HCT116 (cell line): ENCODE results near the gene TARS3. TPM values are rescaled to one million over a fixed set of nuclear protein-coding genes. Genes with fewer than 3 reads are reported as not detected.
A peak's percentile ranks its signal among the peaks of the same experiment; 100 is the strongest.

Source experiments
- ATAC-seq: fragments of 200-7000 bp; cut with Tn5 transposase; 2 replicates; pipeline ENCODE4 v1.9.1; 2020; ENCODE audit warnings: mild to moderate bottlenecking, moderate library complexity
- BruUV-seq: library from RNA; stranded (reverse); fragments of 400-500 nt; replicated peaks from 2 replicates; lab custom pipeline; 2021; lab: Mats Ljungman, UMichigan
- CTCF ChIA-PET: fragments of 300-600 bp; sonication (Branson Sonifier 250); formaldehyde crosslinking; loops from one replicate; lab custom pipeline; 2021; ENCODE audit warnings: antibody characterized with exemption; lab: Charles Lee
- POLR2A ChIA-PET: fragments of 300-600, 350-600 bp; sonication (Branson Sonifier 250); formaldehyde crosslinking; loops from one replicate; lab custom pipeline; 2021; ENCODE audit warnings: antibody characterized with exemption; lab: Charles Lee
- RAD21 ChIA-PET, 2 experiments: fragments of 300-600 bp; sonication (Branson Sonifier 250); formaldehyde crosslinking; loops; one replicate each; lab custom pipeline; 2023; ENCODE audit warnings: low total read pairs in 2 of 2; ENCODE audit not compliant: uncharacterized antibody in 2 of 2, unreplicated experiment in 2 of 2, low non-redundant PET in 1 of 2; lab: Charles Lee
- DNase-seq: peaks from one replicate; pipeline ENCODE4 v3.0.0-alpha.2; 2010; ENCODE audit warnings: low read depth, low spot score
- H2AFZ ChIP-seq: fragments of 200-600 bp; shearing (Covaris generic), sonication (generic); 2 replicates; pipeline ENCODE4 v1.6.1; 2017; ENCODE audit warnings: low read depth, mixed run types, mixed read lengths, antibody characterized with exemption, low read length; ENCODE audit not compliant: poor library complexity, severe bottlenecking
- H3K27ac ChIP-seq: 2 replicates; pipeline ENCODE4 v1.5.1; 2012; ENCODE audit warnings: low read depth, low read length
- H3K27me3 ChIP-seq: fragments of 200-600 bp; sonication (generic); 2 replicates; pipeline ENCODE4 v1.6.1; 2016; ENCODE audit warnings: mixed run types, low read length, mixed read lengths; ENCODE audit not compliant: insufficient read depth
- H3K36me3 ChIP-seq, 2 experiments: fragments of 200-500 bp in 1 of 2; fragments of 200-600 bp in 1 of 2; sonication (Bioruptor generic) in 1 of 2; sonication (generic) in 1 of 2; 2 replicates each; pipeline versions ENCODE4 v1.5.1 to v1.6.1; 2014 to 2016; ENCODE audit warnings: low read length in 2 of 2, inconsistent platforms in 1 of 2, mixed read lengths in 1 of 2, mixed run types in 1 of 2; ENCODE audit not compliant: insufficient read depth in 2 of 2, control insufficient read depth in 1 of 2
- H3K4me1 ChIP-seq, 2 experiments: fragments of 200-600 bp in 1 of 2; sonication (generic) in 1 of 2; 2 replicates each; pipeline versions ENCODE4 v1.5.1 to v1.6.1; 2012 to 2017; ENCODE audit warnings: low read length in 2 of 2, inconsistent platforms in 1 of 2, mild to moderate bottlenecking in 1 of 2, mixed read lengths in 1 of 2, mixed run types in 1 of 2, moderate library complexity in 1 of 2; ENCODE audit not compliant: insufficient read depth in 2 of 2, control insufficient read depth in 1 of 2
- H3K4me2 ChIP-seq: fragments of 200-600 bp; sonication (generic); 2 replicates; pipeline ENCODE4 v1.6.1; 2017; ENCODE audit warnings: mixed run types, low read length, mixed read lengths
- H3K4me3 ChIP-seq, 2 experiments: fragments of 200-600 bp in 1 of 2; sonication (generic) in 1 of 2; replicated peaks in 1 of 2; 2 replicates each; pipeline ENCODE4 v1.5.1; 2011 to 2016; ENCODE audit warnings: low read length in 2 of 2, control low read depth in 1 of 2, low read depth in 1 of 2, mild to moderate bottlenecking in 1 of 2, mixed read lengths in 1 of 2, mixed run types in 1 of 2
- H3K79me2 ChIP-seq: fragments of 200-600 bp; sonication (generic); 2 replicates; pipeline ENCODE4 v1.6.1; 2017; ENCODE audit warnings: mild to moderate bottlenecking, mixed run types, low read length, moderate library complexity, mixed read lengths; ENCODE audit not compliant: insufficient read depth
- H3K9ac ChIP-seq: fragments of 200-600 bp; sonication (generic); 2 replicates; pipeline ENCODE4 v1.6.1; 2016; ENCODE audit warnings: low read length, mixed read lengths
- H3K9me2 ChIP-seq: fragments of 200-600 bp; sonication (generic), shearing (Covaris generic); 2 replicates; pipeline ENCODE4 v1.6.1; 2017; ENCODE audit warnings: mixed run types, mild to moderate bottlenecking, moderate library complexity; ENCODE audit not compliant: insufficient read depth
- H3K9me3 ChIP-seq, 2 experiments: fragments of 200-500 bp in 1 of 2; fragments of 200-600 bp in 1 of 2; sonication (Bioruptor generic) in 1 of 2; sonication (generic) in 1 of 2; 2 replicates each; pipeline ENCODE4 v1.6.1; 2014 to 2017; ENCODE audit warnings: low read length in 2 of 2, mixed read lengths in 2 of 2, inconsistent platforms in 1 of 2, low read depth in 1 of 2, mild to moderate bottlenecking in 1 of 2, mixed run types in 1 of 2, moderate library complexity in 1 of 2; ENCODE audit not compliant: control insufficient read depth in 1 of 2, insufficient read depth in 1 of 2
- H4K20me1 ChIP-seq: fragments of 200-600 bp; sonication (generic), shearing (Covaris generic); 2 replicates; pipeline ENCODE4 v1.6.1; 2017; ENCODE audit warnings: mixed run types, mild to moderate bottlenecking, moderate library complexity; ENCODE audit not compliant: insufficient read depth
- ATF3 ChIP-seq: IDR thresholded peaks from 2 replicates; pipeline ENCODE4 v1.6.1; 2012
- EGR1 ChIP-seq: IDR thresholded peaks from 2 replicates; pipeline ENCODE4 v1.6.1; 2012; ENCODE audit warnings: low read depth
- MAX ChIP-seq: IDR thresholded peaks from 2 replicates; pipeline ENCODE4 v1.6.1; 2012
- POLR2A ChIP-seq: IDR thresholded peaks from 2 replicates; pipeline ENCODE4 v1.7.0; 2011; ENCODE audit warnings: borderline replicate concordance; ENCODE audit not compliant: insufficient read depth, insufficient read length; ENCODE audit errors: extremely low read depth
- RAD21 ChIP-seq: IDR thresholded peaks from 2 replicates; pipeline ENCODE4 v1.6.1; 2012; ENCODE audit warnings: low read depth, mild to moderate bottlenecking
- SIN3A ChIP-seq: IDR thresholded peaks from 2 replicates; pipeline ENCODE4 v1.6.1; 2012; ENCODE audit warnings: low read depth
- SP1 ChIP-seq: IDR thresholded peaks from 2 replicates; pipeline ENCODE4 v1.6.1; 2012; ENCODE audit warnings: low read depth
- TCF7L2 ChIP-seq: IDR thresholded peaks from 2 replicates; pipeline ENCODE4 v1.7.0; 2011; ENCODE audit warnings: borderline replicate concordance, inconsistent platforms; ENCODE audit not compliant: insufficient read depth, insufficient read length; ENCODE audit errors: extremely low read depth
- YY1 ChIP-seq: IDR thresholded peaks from 2 replicates; pipeline ENCODE4 v1.6.1; 2011; ENCODE audit warnings: low read length, low read depth, moderate library complexity, mild to moderate bottlenecking; ENCODE audit not compliant: insufficient replicate concordance; ENCODE audit errors: extremely low read depth
- ZBTB33 ChIP-seq: IDR thresholded peaks from 2 replicates; pipeline ENCODE4 v1.6.1; 2011; ENCODE audit warnings: mild to moderate bottlenecking, low read length, moderate library complexity; ENCODE audit not compliant: insufficient replicate concordance; ENCODE audit errors: extremely low read depth
- ZFX ChIP-seq: fragments of 450-650 bp; IDR thresholded peaks from 2 replicates; pipeline ENCODE4 v1.6.1; 2017
- intact Hi-C: fragments of 100-400 bp; cut with micrococcal nuclease; formaldehyde crosslinking; loops from 2 replicates; pipeline ENCODE4 v1.10.0; 2022
- total RNA-seq: library from RNA; stranded (reverse); gene quantifications from one replicate; pipeline ENCODE4 v1.2.1, GENCODE V29; 2021; ENCODE audit not compliant: unreplicated experiment

Gene TARS3
- total RNA-seq, 1 experiment from 2014 or later: 11.1 TPM

GRCh38 chr15:101725073-101725472 lies 800 bp upstream of the TARS3 start (continued):
- TF ChIP-seq ZBTB33: no peak
- TF ChIP-seq TCF7L2: no peak
- no peak for TF ChIP-seq SIN3A
- TF ChIP-seq ZFX: no peak
- no peak for TF ChIP-seq SP1

- ATAC-seq (no peak), DNase-seq (no peak)
- BruUV-seq: no TSS peak
- no peak overlapping the region for H3K27ac ChIP-seq
- no peaks in the 10 kb centered on the region for H3K9me3 ChIP-seq
- peaks cover 0 to 7% of the 10 kb centered on the region in 2 experiments; a peak in 3 of 4 replicates for H3K36me3 ChIP-seq
- no peak for TF ChIP-seq YY1
- TF ChIP-seq ZFX: no peak
- TF ChIP-seq ZBTB33: no peak
- TF ChIP-seq ATF3: no peak
- no peak for TF ChIP-seq EGR1
- TF ChIP-seq MAX: no peak
- no peak for TF ChIP-seq POLR2A
- TF ChIP-seq SP1: no peak
- no peak for TF ChIP-seq RAD21
- TF ChIP-seq, all 23 proteins: peak for 0
- intact Hi-C loops: loop anchor here (10.0 kb wide), 1 partner anchor 390 kb away; no protein-coding TSS in a partner anchor
- Histone ChIP-seq H4K20me1 (no peaks in the 10 kb centered on the region), H3K4me1 (peaks cover 8 to 10% of the 10 kb centered on the region in 2 experiments; a peak in 3 of 4 replicates), H3K9ac (no peak overlapping the region), H3K4me2 (peak overlapping the region; percentile 50), H3K79me2 (no peaks in the 10 kb centered on the region), H2AFZ (peak overlapping the region; percentile 49), H3K27me3 (no peaks in the 10 kb centered on the region), H3K4me3 (no peak overlapping the region), H3K9me2 (no peaks in the 10 kb centered on the region)
- POLR2A ChIA-PET: interaction anchor here (0.9 kb wide), 1 partner anchor 11 kb away, joined by 4 read pairs; no protein-coding TSS in a partner anchor
- RAD21 ChIA-PET: interaction anchor here in 1 of 2 experiments (0.6 kb wide), 1 partner anchor 75 kb away, joined by 4 read pairs; no protein-coding TSS in a partner anchor
- CTCF ChIA-PET: no interaction called here
Observed at GRCh38 chr15:101724675-101725005, 367 bp upstream of the TARS3 start.
